NCI-H2196 (cell line): ENCODE data around the gene GZMB.
A peak's percentile ranks its signal among the peaks of the same experiment; 100 is the strongest.
"Not testable (repeated sequence)": the region's sequence is repeated elsewhere in the genome, so short reads cannot be mapped to it uniquely, and the experiment has no call there.

Experiments
- DNase-seq: peaks from one replicate; lab custom pipeline; 2025; ENCODE audit not compliant: unreplicated experiment; lab: John Stamatoyannopoulos, UW

The GZMB gene, protein sequence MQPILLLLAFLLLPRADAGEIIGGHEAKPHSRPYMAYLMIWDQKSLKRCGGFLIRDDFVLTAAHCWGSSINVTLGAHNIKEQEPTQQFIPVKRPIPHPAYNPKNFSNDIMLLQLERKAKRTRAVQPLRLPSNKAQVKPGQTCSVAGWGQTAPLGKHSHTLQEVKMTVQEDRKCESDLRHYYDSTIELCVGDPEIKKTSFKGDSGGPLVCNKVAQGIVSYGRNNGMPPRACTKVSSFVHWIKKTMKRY

DNA sequence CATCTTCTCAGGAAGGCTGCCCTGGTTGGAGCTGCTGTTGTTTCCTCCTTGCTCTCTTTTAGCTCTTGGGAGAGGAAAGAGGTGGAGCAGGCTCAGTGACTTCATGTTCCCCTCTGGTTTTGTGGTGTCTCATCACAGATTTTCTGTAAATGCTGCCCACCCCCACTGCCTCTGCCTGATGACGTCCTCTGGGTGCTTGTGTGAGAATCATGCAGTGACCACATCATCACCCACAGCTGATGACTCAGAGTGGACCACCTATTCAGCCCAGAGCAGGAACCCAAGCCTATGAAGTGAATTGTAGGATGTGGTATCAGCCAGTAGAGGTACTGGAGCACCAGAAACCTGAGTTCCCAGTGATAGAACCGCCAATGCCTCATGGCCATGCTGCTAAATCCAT, at the start of gene GZMB:
Gene GZMB, minus strand, starts transcription at position 33 of the 400 bp plus-strand sequence. Its CDS starts 30 bp downstream, at position 3.
- DNase-seq: no peak

DNA sequence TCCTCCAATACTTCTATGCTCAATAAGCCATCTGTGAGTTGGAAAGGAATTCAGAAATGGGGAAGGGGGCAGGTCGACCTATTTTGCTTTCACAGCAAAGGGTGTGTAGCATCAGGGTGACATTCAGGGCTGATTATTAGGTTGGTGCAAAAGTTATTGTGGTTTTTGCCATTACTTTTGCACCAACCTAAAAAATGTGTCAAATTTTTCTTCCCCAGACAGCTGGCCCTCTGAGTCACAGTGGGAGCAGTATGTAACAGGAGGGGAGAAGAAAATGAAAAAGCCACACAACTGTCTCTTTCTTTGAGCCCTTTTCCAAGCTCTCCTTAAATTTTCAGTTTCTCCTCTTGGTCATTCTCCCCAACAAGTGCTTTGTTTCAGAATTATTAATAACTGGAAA, 47.1 kb upstream of the GZMB start:
- DNase-seq: no peak

DNA sequence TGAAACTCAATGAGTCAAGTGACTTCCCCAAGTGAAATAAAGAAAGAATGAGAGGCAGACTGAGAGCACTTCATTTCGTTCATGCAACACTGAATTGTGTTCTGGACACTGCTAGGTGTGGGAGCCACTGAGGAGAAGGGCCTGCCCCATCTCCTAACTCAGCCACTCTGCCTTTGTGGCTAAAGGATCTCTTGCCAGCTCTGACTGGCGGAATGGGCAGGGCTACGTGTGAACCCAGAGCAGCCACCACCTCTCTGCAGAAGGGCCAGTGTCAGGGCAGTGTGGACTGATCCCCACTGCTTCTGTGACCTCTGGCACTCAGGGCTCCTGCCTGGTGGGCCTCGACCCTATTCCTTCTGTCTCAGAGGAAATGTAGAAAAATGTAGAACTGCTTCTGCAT, 46.5 kb upstream of the GZMB start:
- no peak for DNase-seq

DNA sequence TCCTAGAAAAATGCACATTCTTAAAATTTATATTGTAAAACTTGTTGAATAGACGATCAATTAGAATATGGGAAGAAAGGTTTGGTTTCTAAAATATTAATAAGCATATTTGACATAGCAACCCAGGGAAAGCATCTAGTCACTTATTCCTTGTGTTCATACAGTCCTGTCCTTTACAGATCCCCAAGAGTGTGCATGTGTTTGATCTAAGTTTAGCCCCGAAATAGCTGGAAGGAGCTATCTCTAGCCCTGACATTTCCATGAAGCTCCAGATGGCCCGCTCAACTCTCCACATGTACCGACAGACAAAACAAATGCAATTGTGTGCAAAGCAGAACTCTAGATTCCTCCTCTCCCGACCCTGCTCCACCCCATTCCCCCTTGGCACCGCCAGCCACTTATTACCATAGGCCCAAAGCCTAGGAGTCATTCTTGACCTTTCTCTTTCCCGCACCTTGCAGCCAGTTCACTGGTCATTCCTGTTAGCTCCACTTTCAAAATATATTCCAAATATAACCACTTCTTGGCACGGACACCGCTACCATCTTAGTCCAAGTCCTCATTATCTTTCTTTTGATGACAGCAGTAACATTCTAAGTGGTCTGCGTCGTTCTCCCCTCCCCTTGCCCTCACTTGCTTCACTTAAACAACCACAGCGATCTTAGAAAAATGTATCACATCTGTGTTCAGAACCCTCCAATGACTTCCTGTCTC, 45.4 kb upstream of the GZMB start:
- DNase-seq: no peak

DNA sequence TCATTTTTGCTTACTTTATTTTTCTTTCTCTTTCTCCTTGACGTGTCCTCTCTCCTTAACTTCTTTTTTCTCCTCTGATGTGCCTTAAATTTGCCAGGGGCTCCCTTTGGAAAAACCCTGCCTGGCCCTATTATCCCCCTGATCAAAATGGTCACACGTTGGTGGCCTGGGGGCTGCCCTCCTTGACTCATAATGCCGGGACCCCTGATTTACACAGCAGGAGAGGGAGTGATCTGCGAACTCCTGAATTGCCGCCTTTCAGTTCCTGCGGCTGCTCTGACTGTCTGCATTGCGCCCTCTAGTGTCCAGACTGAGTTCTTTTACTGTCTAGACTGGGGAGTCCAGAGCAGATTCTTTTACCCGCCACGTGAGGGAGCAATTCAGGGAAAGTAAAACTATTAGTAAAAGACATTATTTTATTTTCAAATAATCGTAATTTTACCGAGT, 44.8 kb upstream of the GZMB start:
- peak; percentile 82 for DNase-seq

DNA sequence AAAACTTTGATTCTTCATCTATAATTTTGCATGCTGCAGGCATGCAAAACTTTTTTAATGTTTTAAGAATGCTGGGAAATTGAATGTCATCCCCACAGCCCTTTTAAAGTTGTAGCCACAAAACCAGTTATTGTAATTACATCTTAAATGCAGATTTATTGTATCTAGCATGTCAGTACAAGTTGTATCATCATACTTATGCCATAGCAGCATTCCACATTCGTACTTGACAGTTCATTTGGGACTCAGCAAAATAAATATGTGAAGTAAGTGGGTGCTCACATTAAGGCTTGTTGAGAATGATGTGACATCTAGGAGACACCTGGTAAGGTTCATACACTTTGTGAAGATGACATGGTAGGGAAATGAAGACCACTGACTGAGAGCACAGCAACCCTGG, 44.0 kb upstream of the GZMB start:
- no peak for DNase-seq

DNA sequence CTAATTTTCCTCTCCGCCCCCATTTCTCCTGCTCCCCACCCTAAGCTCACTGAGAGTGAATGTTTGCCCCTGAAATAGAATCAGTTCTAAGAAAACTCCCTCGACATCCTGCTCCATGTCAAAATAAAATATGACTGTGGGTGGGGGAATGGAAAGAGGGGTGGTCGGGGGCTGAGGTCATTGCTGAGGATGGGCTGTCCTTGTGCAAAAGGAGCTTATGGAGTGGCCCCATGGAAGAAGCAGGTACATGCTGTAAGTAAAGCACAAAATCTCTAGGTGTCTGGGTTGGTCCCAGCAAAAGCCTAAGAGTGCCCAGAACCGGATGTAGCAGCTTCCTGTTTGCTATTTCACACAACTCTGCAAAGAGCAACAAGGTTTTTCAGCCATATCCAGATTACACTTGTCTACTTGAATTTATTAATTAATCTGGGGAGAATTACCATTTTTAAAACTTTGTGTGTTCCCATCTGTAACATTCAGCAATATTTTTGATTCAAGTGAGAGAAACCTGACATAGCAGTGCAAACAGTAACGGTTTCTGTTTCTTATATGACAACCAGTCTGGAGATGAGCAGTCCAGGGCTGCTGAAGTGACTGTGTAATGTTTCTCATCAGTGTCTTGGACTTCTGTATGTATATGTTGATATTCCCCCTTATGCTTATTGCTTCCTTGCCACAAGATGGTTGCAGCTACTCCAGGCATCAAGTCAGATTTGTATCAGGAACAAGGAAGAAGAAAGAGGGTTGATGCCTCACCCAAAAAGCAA, 40.4 kb upstream of the GZMB start:
- DNase-seq: no peak

DNA sequence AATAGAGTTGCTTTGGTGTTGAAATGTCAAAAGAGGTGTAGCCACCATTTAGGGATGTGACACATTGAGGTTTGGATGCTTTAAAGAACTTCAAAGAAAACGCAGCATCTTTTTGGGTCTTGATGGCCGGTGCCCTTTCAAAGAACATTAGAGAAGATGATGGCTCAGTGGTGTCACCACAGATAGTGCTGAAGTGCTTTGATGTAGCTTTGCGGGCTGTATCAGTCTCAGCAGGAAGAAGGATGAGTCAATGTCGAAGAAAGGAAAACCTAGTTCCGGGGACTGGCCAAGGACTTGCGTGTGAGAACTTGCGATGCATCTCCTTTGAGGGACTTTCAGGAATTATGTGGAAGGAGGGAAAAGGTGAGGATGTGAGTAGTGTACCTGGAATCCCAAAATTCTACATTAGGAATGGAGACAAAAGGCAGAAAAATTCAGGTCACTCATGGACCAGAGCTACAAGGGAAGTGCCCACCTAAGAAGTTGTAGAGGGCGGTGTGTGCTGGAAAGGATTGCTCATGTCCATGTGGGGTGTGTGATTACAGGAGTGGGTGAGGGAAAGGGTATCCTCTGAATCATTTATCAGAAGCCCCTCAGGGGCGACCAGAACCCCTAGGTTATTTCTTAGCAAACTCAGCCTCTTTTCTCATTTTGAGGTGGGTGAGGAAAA, 39.7 kb upstream of the GZMB start:
- no peak for DNase-seq

DNA sequence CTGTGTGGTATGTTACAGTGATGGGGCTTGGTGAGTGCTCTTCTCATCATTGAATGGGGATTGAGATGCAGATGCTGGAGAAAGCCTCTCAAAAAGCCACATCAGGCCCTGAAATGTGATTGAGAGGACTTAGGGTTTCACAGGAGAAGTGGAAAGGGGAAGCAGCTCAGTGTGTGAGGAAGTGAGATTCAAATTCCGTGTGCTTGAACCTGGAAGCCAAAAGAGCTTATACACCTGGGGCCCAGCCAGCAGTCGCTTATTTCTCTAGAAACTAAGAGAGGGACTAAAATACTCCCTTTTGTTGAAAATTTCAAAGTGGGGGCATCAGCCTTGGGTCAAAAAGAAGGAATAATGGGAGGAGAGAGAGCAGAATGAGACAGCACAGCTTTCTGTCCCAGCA, 39.1 kb upstream of the GZMB start:
- no peak for DNase-seq

DNA sequence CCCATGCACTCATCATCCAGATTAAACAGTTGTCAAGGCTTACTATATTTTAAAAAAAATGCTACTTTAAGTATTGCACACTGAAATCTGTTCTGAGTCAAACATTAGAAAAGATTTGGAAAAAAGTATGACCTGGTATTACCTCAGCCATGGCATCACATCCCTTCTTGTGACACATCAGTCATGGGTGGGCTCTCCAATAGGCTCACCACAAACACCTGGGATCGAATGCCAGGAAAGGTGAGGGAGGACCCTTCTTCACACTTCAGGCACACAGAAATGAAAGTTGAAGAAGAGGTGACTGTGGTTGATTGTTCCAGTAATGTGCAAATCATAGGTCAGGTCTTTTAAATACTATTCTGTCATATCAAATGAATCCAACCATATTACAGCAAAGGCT, 36.6 kb upstream of the GZMB start:
- no peak for DNase-seq

DNA sequence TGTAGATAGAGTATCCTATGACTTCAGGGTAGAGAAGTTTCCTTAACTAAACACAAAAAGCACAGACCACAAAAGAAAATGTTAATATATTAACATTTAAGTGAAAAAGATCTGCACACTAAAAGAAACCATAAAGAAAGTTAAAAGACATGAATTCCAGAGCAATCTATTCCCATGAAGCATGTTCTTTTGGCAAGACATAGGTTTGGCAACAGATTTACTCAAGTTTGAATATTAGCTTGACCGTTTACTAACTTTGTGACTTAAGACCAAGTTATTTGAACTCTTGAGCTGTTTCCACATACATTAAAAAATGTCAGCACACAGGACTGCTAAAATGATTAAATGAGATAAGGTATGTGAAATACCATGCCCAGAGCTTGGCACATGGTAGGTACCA, 35.7 kb upstream of the GZMB start:
- no peak for DNase-seq

DNA sequence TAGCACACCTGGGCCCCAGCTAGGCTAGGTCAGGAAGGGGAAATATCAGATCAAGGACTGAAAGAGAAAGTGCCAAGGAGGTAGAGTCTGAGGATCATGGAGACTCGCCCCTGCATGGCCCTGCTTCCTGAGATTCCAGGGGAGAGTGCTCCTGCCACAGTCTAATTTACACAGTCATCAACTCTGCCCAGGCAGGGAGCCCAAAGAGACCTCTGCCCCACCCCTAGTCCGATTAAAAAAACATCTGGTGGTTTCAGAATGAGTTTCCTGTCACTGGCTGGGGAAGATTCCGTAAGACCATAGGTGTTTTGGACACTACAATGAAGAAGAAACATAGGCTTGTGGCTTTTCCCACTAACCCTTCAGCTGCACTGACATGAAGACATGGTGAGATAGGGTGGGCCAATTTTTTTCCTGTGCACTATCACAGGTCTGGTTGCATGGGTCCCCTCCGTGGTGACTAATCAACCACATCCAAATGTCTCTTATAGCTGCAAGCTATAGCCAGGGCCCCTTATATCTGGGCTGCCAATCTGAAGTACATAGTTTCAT, 31.5 kb upstream of the GZMB start:
- no peak for DNase-seq

DNA sequence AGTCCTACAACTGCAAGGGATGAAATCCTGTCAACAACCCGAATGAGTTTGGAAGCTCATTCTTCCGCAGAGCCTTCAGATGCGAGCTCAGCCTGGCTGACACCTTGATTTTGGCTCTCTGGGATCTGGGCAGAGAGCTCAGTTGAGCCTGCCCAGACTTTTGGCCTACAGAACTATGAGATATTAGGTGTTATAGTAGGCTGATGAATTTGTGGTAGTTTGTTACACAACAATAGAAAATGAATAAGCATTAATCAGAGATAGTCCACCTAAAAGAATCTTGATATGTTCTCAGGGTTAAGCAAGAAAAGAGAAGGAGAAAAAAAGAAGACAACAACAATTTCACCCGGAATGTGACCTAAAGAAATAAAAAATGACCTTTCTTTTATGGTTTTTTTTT, 30.4 kb upstream of the GZMB start:
- DNase-seq: no peak

DNA sequence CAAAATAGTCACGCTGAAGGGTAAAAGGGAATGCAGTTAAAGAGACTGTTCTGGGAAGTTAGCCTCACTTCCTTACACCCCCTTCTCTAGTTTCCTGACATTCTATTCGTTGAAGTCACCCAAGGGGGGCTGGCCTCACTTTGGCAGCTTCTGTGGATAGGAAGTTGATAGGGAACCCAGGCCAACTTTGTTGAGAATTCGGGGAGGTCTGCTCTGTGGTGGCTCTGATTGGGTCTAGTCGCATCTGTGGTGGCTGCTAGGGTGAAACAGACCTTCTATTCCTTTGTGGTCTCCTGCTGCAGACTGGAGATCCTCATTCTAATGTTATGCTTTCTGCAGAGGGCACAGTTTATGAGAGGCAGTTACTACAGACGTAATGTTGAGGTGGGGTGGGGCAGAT, 28.8 kb upstream of the GZMB start:
- DNase-seq: no peak

DNA sequence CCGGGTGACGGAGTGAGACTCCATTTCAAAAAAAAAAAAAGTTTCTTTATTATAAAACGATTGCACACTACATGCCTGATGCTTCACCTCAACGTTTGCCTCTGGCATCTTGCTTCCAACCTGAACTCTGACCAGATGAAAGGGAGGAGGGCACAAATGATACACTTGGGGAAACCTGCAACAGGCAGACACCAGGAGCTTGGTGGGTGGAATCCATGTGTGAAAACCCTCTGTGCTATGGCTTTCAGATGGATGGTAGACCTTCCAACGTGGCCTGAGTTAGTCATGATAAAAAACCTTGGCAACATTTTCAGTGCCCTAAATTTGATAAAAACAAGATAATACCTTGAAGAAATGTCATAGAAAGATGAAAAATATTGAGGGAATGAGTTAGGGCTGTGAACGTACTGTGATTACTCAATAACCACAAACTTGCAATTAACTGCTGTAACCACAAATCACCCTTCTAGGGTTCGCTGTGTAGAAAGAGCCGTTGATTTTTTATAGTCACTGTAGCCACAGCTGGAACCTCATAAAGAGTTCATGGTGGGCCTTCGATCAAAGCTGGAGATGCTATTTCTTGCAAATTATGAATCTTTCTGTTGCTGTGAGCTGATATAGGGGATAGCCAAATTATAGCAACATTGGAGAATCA, 26.1 kb upstream of the GZMB start:
- DNase-seq: no peak

DNA sequence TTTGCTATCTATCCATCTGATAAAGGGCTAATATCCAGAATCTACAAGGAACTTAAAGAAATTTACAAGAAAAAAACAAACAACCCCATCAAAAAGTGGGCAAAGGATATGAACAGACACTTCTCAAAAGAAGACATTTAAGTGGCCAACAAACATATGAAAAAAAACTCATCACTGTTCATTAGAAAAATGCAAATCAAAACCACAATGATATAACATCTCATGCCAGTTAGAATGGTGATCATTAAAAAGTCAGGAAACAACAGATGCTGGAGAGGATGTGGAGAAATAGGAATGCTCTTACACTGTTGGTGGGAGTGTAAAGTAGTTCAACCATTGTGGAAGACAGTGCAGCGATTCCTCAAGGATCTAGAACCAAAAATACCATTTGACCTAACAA, 14.4 kb upstream of the GZMB start:
- not testable (repeated sequence) for DNase-seq

DNA sequence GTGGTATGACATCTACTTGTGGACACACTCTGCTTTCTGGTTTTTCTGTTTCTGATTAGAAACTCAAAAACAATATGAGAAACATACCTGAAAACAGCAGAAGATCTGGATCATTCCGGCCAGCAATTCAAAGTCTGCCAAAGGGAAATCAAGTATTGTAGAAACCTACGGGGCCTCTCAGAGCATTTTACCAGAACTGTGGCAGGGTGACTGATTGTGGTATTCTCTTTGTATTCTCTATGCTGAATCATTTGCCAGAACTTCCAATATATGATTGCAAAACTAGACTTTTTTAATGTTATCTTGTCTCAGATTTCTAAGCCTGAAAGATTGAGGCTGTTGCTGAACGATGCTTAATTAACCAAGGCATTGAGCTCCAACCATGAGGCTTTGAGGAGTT, 5.9 kb upstream of the GZMB start:
- DNase-seq: no peak

DNA sequence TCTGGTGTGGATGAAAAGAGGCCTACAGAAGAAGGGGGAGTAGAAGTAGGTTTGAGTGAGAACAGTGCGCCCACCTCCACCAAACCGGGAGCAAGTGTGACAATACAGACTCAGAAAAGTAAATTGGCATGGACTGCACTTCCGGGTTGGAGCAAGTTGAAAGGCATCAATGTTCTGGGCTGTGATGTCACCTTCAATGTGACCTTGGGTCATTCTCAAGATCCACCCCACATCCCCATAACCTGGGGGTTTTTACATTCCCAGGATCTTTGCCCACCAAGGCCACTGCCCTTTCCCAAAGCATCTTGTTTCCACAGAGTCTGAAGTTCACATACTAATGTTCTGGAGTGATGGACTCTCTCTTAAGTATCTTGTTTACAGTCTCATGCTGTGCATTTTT, 5.3 kb upstream of the GZMB start:
- no peak for DNase-seq

DNA sequence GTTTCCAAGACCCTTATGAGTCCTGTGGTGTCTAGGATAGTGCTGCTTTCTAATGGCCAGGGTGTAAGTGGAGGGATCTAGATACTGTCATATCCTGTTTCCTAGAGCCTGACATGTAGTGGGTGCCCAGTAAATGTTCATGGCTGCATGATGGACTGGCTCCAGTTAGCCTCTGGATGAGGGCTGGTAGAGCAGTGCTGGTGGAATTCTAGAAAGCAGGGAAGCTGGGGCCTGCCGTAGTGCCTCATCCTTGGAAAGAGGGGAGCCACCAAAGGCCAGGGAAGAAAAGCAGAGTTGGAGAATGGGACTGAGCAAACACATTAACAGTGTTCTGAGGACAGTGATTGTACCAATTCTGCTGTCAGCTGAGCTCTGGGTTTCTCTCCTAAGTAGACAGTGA, 637 bp downstream of the GZMB start:
- DNase-seq: no peak

DNA sequence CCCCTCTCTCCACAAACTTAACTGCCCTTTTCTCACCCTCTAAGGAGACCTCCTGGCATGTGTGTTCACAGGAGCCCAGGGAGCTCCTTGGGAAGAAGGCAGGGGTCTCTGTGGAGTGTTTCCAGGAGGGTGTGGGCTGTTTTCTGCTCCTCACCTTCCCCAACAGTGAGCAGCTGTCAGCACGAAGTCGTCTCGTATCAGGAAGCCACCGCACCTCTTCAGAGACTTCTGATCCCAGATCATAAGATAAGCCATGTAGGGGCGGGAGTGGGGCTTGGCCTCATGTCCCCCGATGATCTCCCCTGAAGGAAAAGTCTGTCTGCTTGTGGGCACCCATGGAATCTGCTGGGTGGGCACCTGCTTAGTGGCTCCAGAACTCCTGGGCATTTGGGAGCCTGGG, 1.2 kb downstream of the GZMB start:
- no peak for DNase-seq

DNA sequence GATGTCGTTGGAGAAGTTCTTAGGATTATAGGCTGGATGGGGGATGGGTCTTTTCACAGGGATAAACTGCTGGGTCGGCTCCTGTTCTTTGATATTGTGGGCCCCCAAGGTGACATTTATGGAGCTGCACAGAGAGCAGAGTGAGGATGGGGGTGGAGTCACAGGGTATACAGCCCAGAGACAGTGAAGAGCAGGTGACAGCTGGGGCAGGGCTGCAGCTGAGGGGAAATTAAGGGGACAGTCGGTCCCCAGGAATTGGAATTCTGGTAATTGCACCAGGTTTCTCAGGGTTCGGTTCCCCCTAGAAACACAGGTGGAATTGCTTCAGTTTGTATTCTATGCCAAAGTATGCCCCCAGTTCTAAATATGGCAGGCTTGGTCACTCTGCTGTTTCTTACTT, 1.7 kb downstream of the GZMB start:
- no peak for DNase-seq
